Urothelium cell line (cell line): ENCODE measurements around the gene SREK1IP1.
"Not testable (repeated sequence)": the region's sequence is repeated elsewhere in the genome, so short reads cannot be mapped to it uniquely, and the experiment has no call there.

ENCODE experiments used
- DNase-seq: peaks from one replicate; pipeline ENCODE4 v3.0.0; 2011; ENCODE audit warnings: low spot score, mixed read lengths
- FAIRE-seq: peaks from 2 replicates; lab custom pipeline; 2011; peaks lifted over from hg19 to GRCh38; lab: Jason Lieb, UNC

The SREK1IP1 gene

GRCh38 chr5:64765804-64766504, 2.5 kb downstream of the SREK1IP1 start:
- DNase-seq (no peak), FAIRE-seq (no peak)

- DNase-seq (no peak), FAIRE-seq (no peak)
Observed at GRCh38 chr5:64763948-64764503, 4.5 kb downstream of the SREK1IP1 start.

- FAIRE-seq (no peak), DNase-seq (no peak)
Observed at GRCh38 chr5:64759960-64760660, 8.4 kb downstream of the SREK1IP1 start.

- FAIRE-seq (no peak), DNase-seq (no peak)
Observed at GRCh38 chr5:64758901-64759300, 9.6 kb downstream of the SREK1IP1 start.

- no peak for DNase-seq
- no peak for FAIRE-seq
Observed at GRCh38 chr5:64754066-64754465, 14.4 kb downstream of the SREK1IP1 start.

- DNase-seq: no peak
- no peak for FAIRE-seq
Observed at GRCh38 chr5:64749385-64749784, 19.1 kb downstream of the SREK1IP1 start.

GRCh38 chr5:64746446-64746845, 22.0 kb downstream of the SREK1IP1 start:
- DNase-seq (no peak), FAIRE-seq (no peak)

- DNase-seq (no peak), FAIRE-seq (no peak)
Observed at GRCh38 chr5:64744914-64745313, 23.6 kb downstream of the SREK1IP1 start.

GRCh38 chr5:64742821-64743220, 25.7 kb downstream of the SREK1IP1 start:
- no peak for FAIRE-seq

GRCh38 chr5:64742411-64742810, 26.1 kb downstream of the SREK1IP1 start:
- DNase-seq (no peak), FAIRE-seq (no peak)

More at GRCh38 chr5:64742821-64743220, 25.7 kb downstream of the SREK1IP1 start:
- DNase-seq: no peak

GRCh38 chr5:64727150-64727549, 41.3 kb downstream of the SREK1IP1 start:
- no peak for FAIRE-seq
- no peak for DNase-seq

- FAIRE-seq: no peak
- no peak for DNase-seq
Observed at GRCh38 chr5:64722588-64722987, 45.9 kb downstream of the SREK1IP1 start.

GRCh38 chr5:64714495-64714894, 54.0 kb downstream of the SREK1IP1 start:
- DNase-seq, FAIRE-seq: not testable (repeated sequence)

GRCh38 chr5:64707191-64707590, 61.3 kb downstream of the SREK1IP1 start:
- DNase-seq (no peak), FAIRE-seq (no peak)

GRCh38 chr5:64706074-64706473, 62.4 kb downstream of the SREK1IP1 start:
- not testable (repeated sequence) for DNase-seq, FAIRE-seq

- no peak for FAIRE-seq
- no peak for DNase-seq
Observed at GRCh38 chr5:64700765-64701164, 67.7 kb downstream of the SREK1IP1 start.

GRCh38 chr5:64696414-64696813, 72.1 kb downstream of the SREK1IP1 start:
- not testable (repeated sequence) for FAIRE-seq, DNase-seq

GRCh38 chr5:64693636-64694035, 74.9 kb downstream of the SREK1IP1 start:
- FAIRE-seq (no peak), DNase-seq (no peak)

GRCh38 chr5:64691291-64691690, 77.2 kb downstream of the SREK1IP1 start:
- DNase-seq (no peak), FAIRE-seq (no peak)

- DNase-seq (peak; percentile 56), FAIRE-seq (no peak)
Observed at GRCh38 chr5:64690417-64691151, 77.9 kb downstream of the SREK1IP1 start, which contains the start of gene SHISAL2B. Gene SHISAL2B, plus strand, starts transcription at chr5:64690503. Its CDS starts 121 bp downstream, at chr5:64690624.

GRCh38 chr5:64690104-64690416, 78.4 kb downstream of the SREK1IP1 start:
- FAIRE-seq (no peak), DNase-seq (no peak)
